Right cardiac atrium (tissue), 5 donors: ENCODE measurements around the gene RNF213. TPM values are rescaled to one million over a fixed set of nuclear protein-coding genes. Genes with fewer than 3 reads are reported as not detected.

ENCODE experiments used
- ATAC-seq, 2 donors: fragments of 200-7000 bp; cut with Tn5 transposase; one replicate each; pipeline versions ENCODE4 v1.8.0 to v1.9.1; 2020; ENCODE audit warnings: moderate library complexity in 2 of 2, mild to moderate bottlenecking in 1 of 2
- DNase-seq, 3 donors: peaks; one replicate each; pipeline ENCODE4 v3.0.0-alpha.2; 2020
- H3K27ac ChIP-seq: one replicate; pipeline ENCODE4 v1.5.1; 2013; ENCODE audit warnings: mild to moderate bottlenecking, low read length, control low read depth, moderate library complexity
- H3K27me3 ChIP-seq: one replicate; pipeline ENCODE4 v1.6.1; 2013; ENCODE audit not compliant: control insufficient read depth, insufficient read depth
- H3K4me1 ChIP-seq: one replicate; pipeline ENCODE4 v1.6.1; 2013; ENCODE audit warnings: low read length; ENCODE audit not compliant: control insufficient read depth, insufficient read depth
- H3K4me3 ChIP-seq: one replicate; pipeline ENCODE4 v1.5.1; 2013; ENCODE audit warnings: low read length, control low read depth
- H3K9me3 ChIP-seq: one replicate; pipeline ENCODE4 v1.6.1; 2013; ENCODE audit warnings: low read length; ENCODE audit not compliant: control insufficient read depth
- WGBS: extraction: QIAGEN DNeasy Blood & Tissue Kit; methylation state at CpG from one replicate; pipeline ENCODE4 v1.1.7; 2013; 5-methylcytosine and 5-hydroxymethylcytosine counted together
- intact Hi-C, 4 donors: fragments of 100-400 bp; cut with DNase I; formaldehyde crosslinking; loops; one replicate each; pipeline versions ENCODE4 v1.11.0 to v1.14.0; 2022 to 2023
- polyA plus RNA-seq: library from polyadenylated mRNA; stranded (reverse); fragments of 200-250 nt; gene quantifications from one replicate; pipeline ENCODE4 v1.2.3, GENCODE V29; 2013
- total RNA-seq, 4 donors: library from RNA; stranded (reverse); fragmentation: NEBNext Ultra II Directional; extraction: Animal tissue kit (Norgen Biotek cat#: 25700); gene quantifications; one replicate each; pipeline ENCODE4 v1.2.1, GENCODE V29; 2021
- donor health status: healthy with polysubstance abuse.
- donor health status: DM: no; HTN: yes; CAD: no.
- donor health status: DM: no; HTN: no; CAD: no.
- donor health status: DM: no; HTN: yes; CAD: no; lungs with severe emphysema.
- donor health status: DM: yes; HTN: yes; CAD: no.

RNF213 gene
- total and polyA plus RNA-seq, 5 donors: 28.7 to 49.7 (median 43.0) TPM

DNA sequence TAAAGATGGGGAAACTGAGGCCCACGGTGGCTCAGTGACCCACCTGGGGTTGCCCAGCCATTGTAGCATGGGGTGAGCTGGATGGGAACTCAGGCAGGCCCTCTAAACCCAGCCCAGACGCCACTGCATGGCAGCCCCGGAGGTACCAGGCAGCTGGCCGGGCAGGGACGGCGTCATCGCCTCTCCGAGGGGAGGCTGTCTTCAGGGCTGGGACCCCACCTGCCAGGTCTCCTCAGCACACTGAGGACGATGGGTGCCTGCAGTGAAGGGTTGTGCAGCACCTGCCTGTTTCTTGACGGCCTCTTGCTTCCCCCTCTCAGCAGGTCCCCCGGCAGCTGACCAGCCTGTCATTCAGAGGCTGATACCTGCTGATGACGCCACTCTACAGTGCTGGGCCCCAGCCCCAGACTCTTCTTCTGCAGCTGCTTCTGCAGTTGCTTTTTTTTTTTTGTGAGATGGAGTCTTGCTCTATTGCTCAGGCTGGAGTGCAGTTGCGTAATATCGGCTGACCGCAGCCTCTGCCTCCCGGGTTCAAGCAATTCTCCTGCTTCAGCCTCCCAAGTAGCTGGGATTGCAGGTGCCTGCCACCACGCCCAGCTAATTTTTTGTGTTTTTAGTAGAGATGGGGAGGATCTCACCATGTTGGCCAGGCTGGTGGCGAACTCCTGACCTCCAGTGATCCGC lies 24.7 kb downstream of the RNF213 start:
- Histone ChIP-seq H3K27ac (no peak overlapping the region), H3K27me3 (no peaks in the 10 kb centered on the region), H3K4me3 (no peak overlapping the region), H3K9me3 (no peaks in the 10 kb centered on the region), H3K4me1 (no peaks in the 10 kb centered on the region)
- WGBS: 95% methylated on average over 19 of the region's 19 CpGs
- DNase-seq (peak in 1 of 3 donors; percentile 41), ATAC-seq (no peak)
- intact Hi-C loops: no loop called here

GRCh38 chr17:80286638-80286960 lies 25.9 kb downstream of the RNF213 start:
- Histone ChIP-seq H3K4me1 (no peaks in the 10 kb centered on the region), H3K9me3 (no peaks in the 10 kb centered on the region), H3K27me3 (no peaks in the 10 kb centered on the region), H3K27ac (no peak overlapping the region), H3K4me3 (no peak overlapping the region)
- 96% methylated on average over 5 of the region's 5 CpGs for WGBS
- ATAC-seq (no peak), DNase-seq (peak in 1 of 3 donors; percentile 35)
- intact Hi-C loops: no loop called here

- intact Hi-C loops: no loop called here
- no peak overlapping the region for H3K27ac ChIP-seq
Measured at GRCh38 chr17:80287038-80287437, 26.4 kb downstream of the RNF213 start.

DNA sequence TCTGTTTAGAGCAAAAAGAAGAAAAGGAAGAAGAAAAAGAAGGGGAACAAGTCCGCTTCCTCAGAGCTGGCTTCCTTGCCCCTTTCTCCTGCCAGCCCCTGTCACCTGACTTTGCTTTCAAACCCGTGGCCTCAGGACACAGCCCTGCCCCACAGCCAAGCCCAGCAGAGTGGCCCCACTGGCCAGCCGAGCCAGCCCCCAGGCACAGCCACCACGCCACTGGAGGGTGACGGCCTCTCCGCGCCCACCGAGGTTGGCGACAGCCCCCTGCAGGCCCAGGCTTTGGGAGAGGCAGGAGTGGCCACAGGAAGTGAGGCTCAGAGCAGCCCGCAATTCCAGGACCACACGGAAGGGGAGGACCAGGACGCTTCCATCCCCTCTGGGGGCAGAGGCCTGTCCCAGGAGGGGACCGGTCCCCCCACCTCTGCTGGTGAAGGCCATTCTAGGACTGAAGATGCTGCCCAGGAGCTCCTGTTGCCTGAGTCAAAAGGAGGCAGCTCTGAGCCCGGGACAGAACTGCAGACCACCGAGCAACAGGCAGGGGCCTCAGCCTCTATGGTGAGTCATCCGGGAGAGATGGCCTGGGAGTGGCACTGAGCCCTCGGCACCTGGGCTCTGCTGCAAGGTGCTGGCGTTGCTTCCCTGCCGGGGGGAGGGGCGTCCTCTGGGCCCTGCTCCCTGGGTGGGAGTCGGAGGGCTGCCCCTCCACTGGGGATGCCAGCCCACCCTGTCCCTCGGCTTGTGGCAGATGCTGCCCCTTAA lies 27.3 kb downstream of the RNF213 start:
- DNase-seq: peak in 1 of 3 donors; percentile 55
- Histone ChIP-seq H3K9me3 (no peaks in the 10 kb centered on the region), H3K27ac (no peak overlapping the region), H3K4me1 (no peaks in the 10 kb centered on the region), H3K4me3 (no peak overlapping the region), H3K27me3 (no peaks in the 10 kb centered on the region)
- intact Hi-C loops: no loop called here
- peak in 1 of 2 donors; percentile 27 for ATAC-seq
- 85% methylated on average over 22 of the region's 22 CpGs for WGBS

More at GRCh38 chr17:80287038-80287437, 26.4 kb downstream of the RNF213 start:
- no peaks in the 10 kb centered on the region for H3K27me3 ChIP-seq
- WGBS: 93% methylated on average over 9 of the region's 9 CpGs
- H3K4me3 ChIP-seq: no peak overlapping the region
- DNase-seq (no peak), ATAC-seq (no peak)
- no peaks in the 10 kb centered on the region for H3K4me1 ChIP-seq
- H3K9me3 ChIP-seq: no peaks in the 10 kb centered on the region

GRCh38 chr17:80289616-80290015 lies 29.0 kb downstream of the RNF213 start:
- DNase-seq (peak in 1 of 3 donors; percentile 18), ATAC-seq (no peak)
- Histone ChIP-seq H3K27me3 (no peaks in the 10 kb centered on the region), H3K9me3 (no peaks in the 10 kb centered on the region), H3K4me3 (no peak overlapping the region), H3K27ac (no peak overlapping the region), H3K4me1 (no peaks in the 10 kb centered on the region)
- WGBS: 68% methylated on average over 6 of the region's 6 CpGs
- intact Hi-C loops: no loop called here

- no peaks in the 10 kb centered on the region for H3K4me1 ChIP-seq
- ATAC-seq (no peak), DNase-seq (no peak)
- H3K27ac ChIP-seq: no peak overlapping the region
- H3K9me3 ChIP-seq: no peaks in the 10 kb centered on the region
- intact Hi-C loops: no loop called here
- whole genome bisulfite sequencing: 88% methylated on average over 25 of the region's 25 CpGs
- H3K4me3 ChIP-seq: no peak overlapping the region
- H3K27me3 ChIP-seq: no peaks in the 10 kb centered on the region
Measured at GRCh38 chr17:80290156-80290555, 29.5 kb downstream of the RNF213 start.

DNA sequence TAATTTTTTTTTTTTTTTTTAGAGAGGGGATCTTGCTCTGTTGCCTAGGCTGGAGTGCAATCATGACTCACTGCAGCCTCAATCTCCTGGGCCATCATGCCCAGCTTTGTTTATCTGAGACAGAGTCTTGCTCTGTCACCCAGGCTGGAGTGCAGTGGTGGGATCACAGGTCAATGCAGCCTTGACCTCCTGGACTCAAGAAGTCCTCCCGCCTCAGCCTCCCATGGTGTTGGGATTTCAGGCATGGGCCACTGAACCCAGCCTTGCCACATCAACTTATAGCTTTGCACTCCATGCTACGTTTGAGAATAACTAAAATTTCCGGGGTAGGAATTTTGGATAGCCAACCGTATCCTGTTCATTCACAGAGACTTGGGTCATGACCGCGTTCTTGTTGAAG lies 30.6 kb downstream of the RNF213 start:
- ATAC-seq (no peak), DNase-seq (no peak)
- Histone ChIP-seq H3K4me1 (no peaks in the 10 kb centered on the region), H3K4me3 (no peak overlapping the region), H3K27me3 (no peaks in the 10 kb centered on the region), H3K9me3 (no peaks in the 10 kb centered on the region), H3K27ac (no peak overlapping the region)
- intact Hi-C loops: no loop called here
- 96% methylated on average over 6 of the region's 6 CpGs for WGBS

- no peaks in the 10 kb centered on the region for H3K27me3 ChIP-seq
- WGBS: 94% methylated on average over 20 of the region's 20 CpGs
- no peak overlapping the region for H3K4me3 ChIP-seq
- H3K9me3 ChIP-seq: no peaks in the 10 kb centered on the region
- no peak overlapping the region for H3K27ac ChIP-seq
- H3K4me1 ChIP-seq: no peaks in the 10 kb centered on the region
- no peak for DNase-seq
- no peak for ATAC-seq
- intact Hi-C loops: no loop called here
Measured at GRCh38 chr17:80291691-80292487, 31.2 kb downstream of the RNF213 start.

GRCh38 chr17:80292521-80292971 lies 31.9 kb downstream of the RNF213 start:
- no peak for DNase-seq
- H3K4me3 ChIP-seq: no peak overlapping the region
- no peak for ATAC-seq
- H3K4me1 ChIP-seq: no peaks in the 10 kb centered on the region
- WGBS: 95% methylated on average over 10 of the region's 10 CpGs
- H3K9me3 ChIP-seq: no peaks in the 10 kb centered on the region
- intact Hi-C loops: no loop called here
- no peaks in the 10 kb centered on the region for H3K27me3 ChIP-seq
- H3K27ac ChIP-seq: no peak overlapping the region

DNA sequence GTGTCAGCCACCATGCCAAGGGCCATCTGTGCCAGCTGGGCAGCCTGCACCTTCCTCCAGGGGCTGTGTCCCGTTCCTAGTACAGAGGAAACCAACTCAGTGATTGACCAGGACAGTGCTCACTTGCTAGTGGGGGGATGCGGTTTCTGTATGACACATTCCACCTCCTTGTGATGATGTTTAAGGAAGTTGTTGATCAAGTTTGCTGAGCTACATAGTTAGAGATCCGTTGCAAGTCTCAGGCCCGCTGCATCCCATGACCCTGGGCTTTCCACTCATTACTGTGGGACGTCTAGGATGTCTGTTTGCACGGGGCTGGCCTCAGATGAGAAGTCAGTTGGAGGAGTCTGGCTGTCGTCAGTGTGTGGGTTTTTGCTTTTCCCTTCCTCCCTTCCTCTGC lies 33.6 kb downstream of the RNF213 start:
- Histone ChIP-seq H3K27me3 (no peaks in the 10 kb centered on the region), H3K4me1 (no peaks in the 10 kb centered on the region), H3K27ac (no peak overlapping the region), H3K9me3 (no peaks in the 10 kb centered on the region), H3K4me3 (no peak overlapping the region)
- ATAC-seq (peak in 1 of 2 donors; percentile 20), DNase-seq (no peak)
- intact Hi-C loops: no loop called here
- 82% methylated on average over 7 of the region's 7 CpGs for WGBS

DNA sequence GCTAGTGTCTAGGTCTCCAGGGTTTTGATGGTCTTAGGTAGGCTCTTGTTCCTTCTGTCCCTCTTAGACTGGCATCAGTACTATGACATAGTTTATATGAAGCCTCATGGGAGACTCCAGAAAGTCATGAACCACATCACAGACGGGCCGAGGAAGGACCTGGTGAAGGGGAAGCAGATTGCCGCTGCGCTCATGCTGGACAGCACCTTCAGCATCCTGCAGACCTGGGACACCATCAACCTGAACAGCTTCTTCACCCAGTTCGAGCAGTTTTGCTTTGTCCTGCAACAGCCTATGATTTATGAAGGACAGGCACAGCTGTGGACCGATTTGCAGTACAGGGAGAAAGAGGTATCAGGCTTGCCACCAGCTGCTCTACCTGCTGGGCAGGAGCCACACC lies 34.0 kb downstream of the RNF213 start:
- DNase-seq (no peak), ATAC-seq (no peak)
- no peaks in the 10 kb centered on the region for H3K4me1 ChIP-seq
- H3K4me3 ChIP-seq: no peak overlapping the region
- intact Hi-C loops: no loop called here
- H3K27me3 ChIP-seq: no peaks in the 10 kb centered on the region
- 91% methylated on average over 6 of the region's 6 CpGs for WGBS
- no peak overlapping the region for H3K27ac ChIP-seq
- no peaks in the 10 kb centered on the region for H3K9me3 ChIP-seq
